ENCODE results near the gene PTPRT.

Gene PTPRT

GRCh38 chr20:42276718-42277602 is 912.7 kb downstream of the PTPRT start:
- Histone ChIP-seq H3K4me3 (ENCODE audit: low read depth in 1 of 5, low read length in 5 of 5) (no peak overlapping the region), H3K9me3 (ENCODE audit: control insufficient read depth in 5 of 5, low read length in 5 of 5) (no peaks in the 10 kb centered on the region), H3K27me3 (ENCODE audit: control insufficient read depth in 5 of 5, insufficient read depth in 4 of 5, low read length in 5 of 5) (no peaks in the 10 kb centered on the region), H3K36me3 (ENCODE audit: control insufficient read depth in 5 of 5, insufficient read depth in 5 of 5, low read length in 5 of 5) (no peaks in the 10 kb centered on the region), H3K27ac (ENCODE audit: low read depth, low read length) (no peak overlapping the region), H3K4me1 (ENCODE audit: control insufficient read depth in 5 of 5, insufficient read depth in 5 of 5, low read length in 5 of 5) (no peaks in the 10 kb centered on the region), H3K9ac (ENCODE audit: low read length in 5 of 5) (no peak overlapping the region)

GRCh38 chr20:42274986-42275385 is 914.7 kb downstream of the PTPRT start:
- H3K27ac ChIP-seq (ENCODE audit: low read depth, low read length): no peak overlapping the region
- no peaks in the 10 kb centered on the region for H3K4me1 ChIP-seq (ENCODE audit: control insufficient read depth in 5 of 5, insufficient read depth in 5 of 5, low read length in 5 of 5)
- no peak overlapping the region for H3K4me3 ChIP-seq (ENCODE audit: low read depth in 1 of 5, low read length in 5 of 5)
- H3K27me3 ChIP-seq (ENCODE audit: control insufficient read depth in 5 of 5, insufficient read depth in 4 of 5, low read length in 5 of 5): no peaks in the 10 kb centered on the region
- no peaks in the 10 kb centered on the region for H3K9me3 ChIP-seq (ENCODE audit: control insufficient read depth in 5 of 5, low read length in 5 of 5)
- no peak overlapping the region for H3K9ac ChIP-seq (ENCODE audit: low read length in 5 of 5)
- H3K36me3 ChIP-seq (ENCODE audit: control insufficient read depth in 5 of 5, insufficient read depth in 5 of 5, low read length in 5 of 5): no peaks in the 10 kb centered on the region

GRCh38 chr20:42272516-42272915 is 917.2 kb downstream of the PTPRT start:
- Histone ChIP-seq H3K9me3 (ENCODE audit: control insufficient read depth in 5 of 5, low read length in 5 of 5) (peaks cover 0 to 2% (median 0%) of the 10 kb centered on the region in 5 donors), H3K36me3 (ENCODE audit: control insufficient read depth in 5 of 5, insufficient read depth in 5 of 5, low read length in 5 of 5) (no peaks in the 10 kb centered on the region), H3K4me1 (ENCODE audit: control insufficient read depth in 5 of 5, insufficient read depth in 5 of 5, low read length in 5 of 5) (no peaks in the 10 kb centered on the region), H3K27me3 (ENCODE audit: control insufficient read depth in 5 of 5, insufficient read depth in 4 of 5, low read length in 5 of 5) (no peaks in the 10 kb centered on the region), H3K4me3 (ENCODE audit: low read depth in 1 of 5, low read length in 5 of 5) (no peak overlapping the region), H3K9ac (ENCODE audit: low read length in 5 of 5) (no peak overlapping the region), H3K27ac (ENCODE audit: low read depth, low read length) (no peak overlapping the region)

GRCh38 chr20:42270539-42270938 is 919.2 kb downstream of the PTPRT start:
- H3K27me3 ChIP-seq (ENCODE audit: control insufficient read depth in 5 of 5, insufficient read depth in 4 of 5, low read length in 5 of 5): no peaks in the 10 kb centered on the region
- H3K4me3 ChIP-seq (ENCODE audit: low read depth in 1 of 5, low read length in 5 of 5): no peak overlapping the region
- H3K4me1 ChIP-seq (ENCODE audit: control insufficient read depth in 5 of 5, insufficient read depth in 5 of 5, low read length in 5 of 5): no peaks in the 10 kb centered on the region
- peaks cover 0 to 2% (median 0%) of the 10 kb centered on the region in 5 donors for H3K9me3 ChIP-seq (ENCODE audit: control insufficient read depth in 5 of 5, low read length in 5 of 5)
- no peak overlapping the region for H3K9ac ChIP-seq (ENCODE audit: low read length in 5 of 5)
- no peak overlapping the region for H3K27ac ChIP-seq (ENCODE audit: low read depth, low read length)
- no peaks in the 10 kb centered on the region for H3K36me3 ChIP-seq (ENCODE audit: control insufficient read depth in 5 of 5, insufficient read depth in 5 of 5, low read length in 5 of 5)

- H3K9me3 ChIP-seq (ENCODE audit: control insufficient read depth in 5 of 5, low read length in 5 of 5): peaks cover 0 to 2% (median 0%) of the 10 kb centered on the region in 5 donors
- no peaks in the 10 kb centered on the region for H3K4me1 ChIP-seq (ENCODE audit: control insufficient read depth in 5 of 5, insufficient read depth in 5 of 5, low read length in 5 of 5)
- no peak overlapping the region for H3K9ac ChIP-seq (ENCODE audit: low read length in 5 of 5)
- H3K36me3 ChIP-seq (ENCODE audit: control insufficient read depth in 5 of 5, insufficient read depth in 5 of 5, low read length in 5 of 5): no peaks in the 10 kb centered on the region
- H3K27me3 ChIP-seq (ENCODE audit: control insufficient read depth in 5 of 5, insufficient read depth in 4 of 5, low read length in 5 of 5): no peaks in the 10 kb centered on the region
- H3K4me3 ChIP-seq (ENCODE audit: low read depth in 1 of 5, low read length in 5 of 5): no peak overlapping the region
- H3K27ac ChIP-seq (ENCODE audit: low read depth, low read length): no peak overlapping the region
These were observed 921.8 kb downstream of the PTPRT start for GRCh38 chr20:42267793-42268384.

GRCh38 chr20:42261766-42262270 is 927.9 kb downstream of the PTPRT start:
- Histone ChIP-seq H3K27me3 (ENCODE audit: control insufficient read depth in 5 of 5, insufficient read depth in 4 of 5, low read length in 5 of 5) (peaks cover 0 to 3% (median 0%) of the 10 kb centered on the region in 5 donors), H3K36me3 (ENCODE audit: control insufficient read depth in 5 of 5, insufficient read depth in 5 of 5, low read length in 5 of 5) (no peaks in the 10 kb centered on the region), H3K4me3 (ENCODE audit: low read depth in 1 of 5, low read length in 5 of 5) (no peak overlapping the region), H3K9me3 (ENCODE audit: control insufficient read depth in 5 of 5, low read length in 5 of 5) (no peaks in the 10 kb centered on the region), H3K4me1 (ENCODE audit: control insufficient read depth in 5 of 5, insufficient read depth in 5 of 5, low read length in 5 of 5) (no peaks in the 10 kb centered on the region), H3K27ac (ENCODE audit: low read depth, low read length) (no peak overlapping the region), H3K9ac (ENCODE audit: low read length in 5 of 5) (no peak overlapping the region)

- no peak overlapping the region for H3K4me3 ChIP-seq (ENCODE audit: low read depth in 1 of 5, low read length in 5 of 5)
- H3K36me3 ChIP-seq (ENCODE audit: control insufficient read depth in 5 of 5, insufficient read depth in 5 of 5, low read length in 5 of 5): no peaks in the 10 kb centered on the region
- H3K9me3 ChIP-seq (ENCODE audit: control insufficient read depth in 5 of 5, low read length in 5 of 5): no peaks in the 10 kb centered on the region
- peaks cover 0 to 3% (median 0%) of the 10 kb centered on the region in 5 donors for H3K27me3 ChIP-seq (ENCODE audit: control insufficient read depth in 5 of 5, insufficient read depth in 4 of 5, low read length in 5 of 5)
- no peaks in the 10 kb centered on the region for H3K4me1 ChIP-seq (ENCODE audit: control insufficient read depth in 5 of 5, insufficient read depth in 5 of 5, low read length in 5 of 5)
- H3K27ac ChIP-seq (ENCODE audit: low read depth, low read length): no peak overlapping the region
- no peak overlapping the region for H3K9ac ChIP-seq (ENCODE audit: low read length in 5 of 5)
These were observed 929.5 kb downstream of the PTPRT start for GRCh38 chr20:42260184-42260583.

- Histone ChIP-seq H3K27ac (ENCODE audit: low read depth, low read length) (no peak overlapping the region), H3K9ac (ENCODE audit: low read length in 5 of 5) (no peak overlapping the region), H3K4me1 (ENCODE audit: control insufficient read depth in 5 of 5, insufficient read depth in 5 of 5, low read length in 5 of 5) (no peaks in the 10 kb centered on the region), H3K4me3 (ENCODE audit: low read depth in 1 of 5, low read length in 5 of 5) (no peak overlapping the region), H3K27me3 (ENCODE audit: control insufficient read depth in 5 of 5, insufficient read depth in 4 of 5, low read length in 5 of 5) (peaks cover 0 to 3% (median 0%) of the 10 kb centered on the region in 5 donors), H3K36me3 (ENCODE audit: control insufficient read depth in 5 of 5, insufficient read depth in 5 of 5, low read length in 5 of 5) (no peaks in the 10 kb centered on the region), H3K9me3 (ENCODE audit: control insufficient read depth in 5 of 5, low read length in 5 of 5) (no peaks in the 10 kb centered on the region)
These were observed 930.3 kb downstream of the PTPRT start for GRCh38 chr20:42259389-42259788.

GRCh38 chr20:42258564-42259302 is 931.0 kb downstream of the PTPRT start:
- no peak overlapping the region for H3K9ac ChIP-seq (ENCODE audit: low read length in 5 of 5)
- H3K4me3 ChIP-seq (ENCODE audit: low read depth in 1 of 5, low read length in 5 of 5): no peak overlapping the region
- no peaks in the 10 kb centered on the region for H3K4me1 ChIP-seq (ENCODE audit: control insufficient read depth in 5 of 5, insufficient read depth in 5 of 5, low read length in 5 of 5)
- no peak overlapping the region for H3K27ac ChIP-seq (ENCODE audit: low read depth, low read length)
- H3K36me3 ChIP-seq (ENCODE audit: control insufficient read depth in 5 of 5, insufficient read depth in 5 of 5, low read length in 5 of 5): no peaks in the 10 kb centered on the region
- H3K27me3 ChIP-seq (ENCODE audit: control insufficient read depth in 5 of 5, insufficient read depth in 4 of 5, low read length in 5 of 5): peaks cover 0 to 3% (median 0%) of the 10 kb centered on the region in 5 donors
- no peaks in the 10 kb centered on the region for H3K9me3 ChIP-seq (ENCODE audit: control insufficient read depth in 5 of 5, low read length in 5 of 5)

- no peaks in the 10 kb centered on the region for H3K9me3 ChIP-seq (ENCODE audit: control insufficient read depth in 5 of 5, low read length in 5 of 5)
- H3K9ac ChIP-seq (ENCODE audit: low read length in 5 of 5): no peak overlapping the region
- H3K27ac ChIP-seq (ENCODE audit: low read depth, low read length): no peak overlapping the region
- no peaks in the 10 kb centered on the region for H3K36me3 ChIP-seq (ENCODE audit: control insufficient read depth in 5 of 5, insufficient read depth in 5 of 5, low read length in 5 of 5)
- no peak overlapping the region for H3K4me3 ChIP-seq (ENCODE audit: low read depth in 1 of 5, low read length in 5 of 5)
- peaks cover 0 to 3% (median 0%) of the 10 kb centered on the region in 5 donors for H3K27me3 ChIP-seq (ENCODE audit: control insufficient read depth in 5 of 5, insufficient read depth in 4 of 5, low read length in 5 of 5)
- H3K4me1 ChIP-seq (ENCODE audit: control insufficient read depth in 5 of 5, insufficient read depth in 5 of 5, low read length in 5 of 5): no peaks in the 10 kb centered on the region
These were observed 933.9 kb downstream of the PTPRT start for GRCh38 chr20:42255821-42256220.
